ENCODE results near the gene DDX17. TPM values are rescaled to one million over a fixed set of nuclear protein-coding genes. Genes with fewer than 3 reads are reported as not detected.

The DDX17 gene
- total RNA-seq, 1 donor from 2014 or later, result 215 TPM

GRCh38 chr22:38436629-38437395 is 69.3 kb downstream of the DDX17 start:
- intact Hi-C loops (cut with DNase I), result no loop called here
- DNase-seq (ENCODE audit: low spot score), result no peak

- no peak for DNase-seq (ENCODE audit: low spot score)
- intact Hi-C loops (cut with DNase I), result no loop called here
Measured at GRCh38 chr22:38435965-38436364, 70.1 kb downstream of the DDX17 start.

- DNase-seq (ENCODE audit: low spot score), result no peak
- intact Hi-C loops (cut with DNase I), result no loop called here
Measured at GRCh38 chr22:38435010-38435409, 71.1 kb downstream of the DDX17 start.

- intact Hi-C loops (cut with DNase I), result no loop called here
- DNase-seq (ENCODE audit: low spot score), result no peak
Measured at GRCh38 chr22:38433871-38434270, 72.2 kb downstream of the DDX17 start.

Other genes with a start within 250 kb of the DDX17 start
- gene TMEM184B, start 233.3 kb downstream of the DDX17 start, total RNA-seq, result 58.1 TPM
- gene CSNK1E, start 188.9 kb downstream of the DDX17 start, total RNA-seq, result 95.7 TPM
- 67.8 TPM for gene KCNJ4, start 51.1 kb downstream of the DDX17 start, total RNA-seq
- gene KDELR3, start 38.2 kb downstream of the DDX17 start, total RNA-seq, result 18.2 TPM
- gene DMC1, start 63.9 kb upstream of the DDX17 start, total RNA-seq, result 1.9 TPM
- gene FAM227A, start 150.1 kb upstream of the DDX17 start, total RNA-seq, result 0.46 TPM
- gene CBY1, start 150.3 kb upstream of the DDX17 start, total RNA-seq, result 36.9 TPM
- gene TOMM22, start 175.6 kb upstream of the DDX17 start, total RNA-seq, result 55.7 TPM
- gene JOSD1, start 194.6 kb upstream of the DDX17 start, total RNA-seq, result 24.0 TPM
- 34.3 TPM for gene GTPBP1, start 199.6 kb upstream of the DDX17 start, total RNA-seq
- 130 TPM for gene SUN2, start 249.7 kb upstream of the DDX17 start, total RNA-seq

Measured in cardiac septum (tissue), 1 donor.